RWPE2 (cell line): ENCODE measurements around the gene FRMD5.
"Not testable (repeated sequence)": the region's sequence is repeated elsewhere in the genome, so short reads cannot be mapped to it uniquely, and the experiment has no call there.

ENCODE experiments used
- ATAC-seq: fragments of 200-7000 bp; cut with Tn5 transposase; 3 replicates; pipeline ENCODE4 v1.9.1; 2021; ENCODE audit warnings: low read depth
- DNase-seq: peaks from one replicate; pipeline ENCODE4 v3.0.0-alpha.2; 2020; ENCODE audit warnings: low spot score
- H3K27ac ChIP-seq: fragments of 450-650 bp; 2 replicates; pipeline ENCODE4 v1.5.1; 2017; ENCODE audit warnings: mild to moderate bottlenecking; ENCODE audit not compliant: poor library complexity, severe bottlenecking
- H3K27me3 ChIP-seq: fragments of 250-450 bp; sonication (Bioruptor Pico); 2 replicates; pipeline ENCODE4 v1.5.1; 2021; ENCODE audit warnings: mild to moderate bottlenecking, moderate library complexity; ENCODE audit not compliant: insufficient read depth, poor library complexity, severe bottlenecking
- H3K36me3 ChIP-seq: fragments of 250-450 bp; sonication (Bioruptor Pico); 2 replicates; pipeline ENCODE4 v1.5.1; 2020; ENCODE audit warnings: low read depth, mild to moderate bottlenecking, moderate library complexity
- H3K4me1 ChIP-seq: fragments of 250-450 bp; sonication (Bioruptor Pico); 2 replicates; pipeline ENCODE4 v1.5.1; 2021; ENCODE audit warnings: mild to moderate bottlenecking, moderate library complexity; ENCODE audit not compliant: insufficient read depth, poor library complexity, severe bottlenecking
- H3K4me3 ChIP-seq: fragments of 250-450 bp; sonication (Bioruptor Pico); 2 replicates; pipeline ENCODE4 v1.5.1; 2021; ENCODE audit warnings: mild to moderate bottlenecking, moderate library complexity; ENCODE audit not compliant: severe bottlenecking
- H3K9me3 ChIP-seq: fragments of 250-450 bp; sonication (Bioruptor Pico); 2 replicates; pipeline ENCODE4 v1.5.1; 2021; ENCODE audit warnings: mild to moderate bottlenecking, moderate library complexity; ENCODE audit not compliant: severe bottlenecking
- CTCF ChIP-seq: fragments of 450-650 bp; IDR thresholded peaks from one replicate; pipeline ENCODE4 v1.5.1; 2017; ENCODE audit warnings: mild to moderate bottlenecking, moderate library complexity; ENCODE audit not compliant: poor library complexity, severe bottlenecking

Gene FRMD5

GRCh38 chr15:43828061-43828657, 366.9 kb downstream of the FRMD5 start:
- H3K36me3 ChIP-seq: peaks cover 41% of the 10 kb centered on the region
- peak overlapping the region; percentile 44 for H3K27ac ChIP-seq
- no peak for ATAC-seq
- no peaks in the 10 kb centered on the region for H3K27me3 ChIP-seq
- H3K9me3 ChIP-seq: no peaks in the 10 kb centered on the region
- no peak for DNase-seq
- H3K4me1 ChIP-seq: peaks cover 13% of the 10 kb centered on the region
- no peak for TF ChIP-seq CTCF
- H3K4me3 ChIP-seq: peak overlapping the region; percentile 51

GRCh38 chr15:43826508-43827341, 368.3 kb downstream of the FRMD5 start, which contains the start of gene WDR76:
Gene WDR76, plus strand, starts transcription at chr15:43827002. Its CDS starts 31 bp downstream, at chr15:43827033.
- no peak for TF ChIP-seq CTCF
- Histone ChIP-seq H3K27ac (peak within 1 kb of the TSS; percentile 44), H3K27me3 (no peaks in the 10 kb centered on the region), H3K4me3 (peak within 1 kb of the TSS; percentile 51), H3K36me3 (peaks cover 45% of the 10 kb centered on the region), H3K9me3 (no peaks in the 10 kb centered on the region), H3K4me1 (peaks cover 15% of the 10 kb centered on the region)
- ATAC-seq (peak; percentile 79), DNase-seq (peak; percentile 93)

GRCh38 chr15:43826029-43826507, 369.0 kb downstream of the FRMD5 start:
- Histone ChIP-seq H3K4me3 (peak overlapping the region; percentile 51), H3K9me3 (no peaks in the 10 kb centered on the region), H3K36me3 (peaks cover 49% of the 10 kb centered on the region), H3K4me1 (peaks cover 16% of the 10 kb centered on the region), H3K27ac (peak overlapping the region; percentile 44), H3K27me3 (no peaks in the 10 kb centered on the region)
- TF ChIP-seq CTCF: no peak
- DNase-seq (no peak), ATAC-seq (no peak)

- Histone ChIP-seq H3K27ac (peak overlapping the region; percentile 82), H3K36me3 (peaks cover 57% of the 10 kb centered on the region), H3K4me1 (peaks cover 16% of the 10 kb centered on the region)
- not testable (repeated sequence) for H3K4me3 ChIP-seq, H3K9me3 ChIP-seq, ATAC-seq, DNase-seq, H3K27me3 ChIP-seq
These were observed 369.8 kb downstream of the FRMD5 start for GRCh38 chr15:43825305-43825704.

GRCh38 chr15:43824302-43825246, 370.5 kb downstream of the FRMD5 start, which contains the start of gene MFAP1:
Gene MFAP1, minus strand, starts transcription at chr15:43824690. Its CDS starts 121 bp downstream, at chr15:43824569.
- Histone ChIP-seq H3K4me3 (peak within 1 kb of the TSS; percentile 91), H3K27me3 (no peaks in the 10 kb centered on the region), H3K4me1 (peaks cover 16% of the 10 kb centered on the region), H3K9me3 (no peaks in the 10 kb centered on the region), H3K27ac (peak within 1 kb of the TSS; percentile 82), H3K36me3 (peaks cover 57% of the 10 kb centered on the region)
- no peak for TF ChIP-seq CTCF
- ATAC-seq (peak; percentile 83), DNase-seq (peak; percentile 98)
